HG02623 (cell line): Measurements from ENCODE around the gene OR5D18.
"Not testable (repeated sequence)": the region's sequence is repeated elsewhere in the genome, so short reads cannot be mapped to it uniquely, and the experiment has no call there.

Experiments
- ATAC-seq: cut with Tn5 transposase; IDR thresholded peaks from one replicate; pipeline ENCODE4 v1.9.1; 2021; ENCODE audit warnings: moderate library complexity; ENCODE audit not compliant: unreplicated experiment

Gene OR5D18

GRCh38 chr11:55819330-55819729 lies at the start of gene OR5D18:
Gene OR5D18 (plus strand): TSS chr11:55819630. CDS start chr11:55819630, 0 bp downstream.
- ATAC-seq: no peak

- ATAC-seq: no peak
Observed at GRCh38 chr11:55773138-55773537, 46.3 kb upstream of the OR5D18 start, which contains the start of gene OR5D13. Gene OR5D13 (plus strand): TSS chr11:55773438. CDS start chr11:55773438, 0 bp downstream.

GRCh38 chr11:55791606-55792005 lies 27.8 kb upstream of the OR5D18 start:
- ATAC-seq: no peak

GRCh38 chr11:55793321-55793720 lies 26.1 kb upstream of the OR5D18 start:
- no peak for ATAC-seq

GRCh38 chr11:55795256-55795655 lies 24.2 kb upstream of the OR5D18 start, which contains the start of gene OR5D14:
Gene OR5D14 (plus strand): TSS chr11:55795556. CDS start chr11:55795556, 0 bp downstream.
- no peak for ATAC-seq

GRCh38 chr11:55806248-55806647 lies 13.2 kb upstream of the OR5D18 start:
- ATAC-seq: no peak

GRCh38 chr11:55811067-55811466 lies 8.4 kb upstream of the OR5D18 start, which contains the start of gene OR5L1:
Gene OR5L1 (plus strand): TSS chr11:55811367. CDS start chr11:55811467, 100 bp downstream.
- no peak for ATAC-seq

- ATAC-seq: no peak
Observed at GRCh38 chr11:55826919-55827318, 7.5 kb downstream of the OR5D18 start, which contains the start of gene OR5L2. Gene OR5L2 (plus strand): TSS chr11:55827219. CDS start chr11:55827219, 0 bp downstream.

- no peak for ATAC-seq
Observed at GRCh38 chr11:55838452-55838851, 19.0 kb downstream of the OR5D18 start, which contains the start of gene OR5D16. Gene OR5D16 (plus strand): TSS chr11:55838752. CDS start chr11:55838752, 0 bp downstream.

- no peak for ATAC-seq
Observed at GRCh38 chr11:55847453-55847852, 28.0 kb downstream of the OR5D18 start.

GRCh38 chr11:55849037-55849436 lies 29.6 kb downstream of the OR5D18 start:
- ATAC-seq: no peak

GRCh38 chr11:55852141-55852540 lies 32.7 kb downstream of the OR5D18 start:
- ATAC-seq: no peak

GRCh38 chr11:55854704-55855103 lies 35.3 kb downstream of the OR5D18 start:
- ATAC-seq: no peak

- ATAC-seq: not testable (repeated sequence)
Observed at GRCh38 chr11:55867354-55867753, 47.9 kb downstream of the OR5D18 start.
